NCI-H226 (cell line): ENCODE measurements around the gene ITGB2.
"Not testable (repeated sequence)": the region's sequence is repeated elsewhere in the genome, so short reads cannot be mapped to it uniquely, and the experiment has no call there.

Source experiments
- DNase-seq: peaks from one replicate; pipeline ENCODE4 v3.0.0-alpha.2; 2015

ITGB2 gene

DNA sequence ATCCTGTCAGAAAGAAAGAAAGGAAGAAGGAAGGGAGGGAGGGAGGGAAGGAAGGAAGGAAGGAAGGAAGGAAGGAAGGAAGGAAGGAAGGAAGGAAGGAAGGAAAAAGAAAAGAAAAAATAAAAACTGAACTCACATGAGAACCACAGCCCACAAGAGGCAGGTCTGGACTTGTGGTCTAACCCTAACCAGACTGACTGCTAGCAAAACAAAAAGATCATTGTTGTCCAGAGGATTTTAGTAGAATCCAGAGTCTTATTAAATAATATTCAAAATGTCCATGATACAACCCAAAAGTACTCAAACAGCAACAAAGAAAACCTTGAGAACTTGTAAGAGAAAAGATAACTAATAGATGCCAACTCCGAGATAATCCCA lies 4.7 kb upstream of the ITGB2 start:
- DNase-seq, result no peak

DNA sequence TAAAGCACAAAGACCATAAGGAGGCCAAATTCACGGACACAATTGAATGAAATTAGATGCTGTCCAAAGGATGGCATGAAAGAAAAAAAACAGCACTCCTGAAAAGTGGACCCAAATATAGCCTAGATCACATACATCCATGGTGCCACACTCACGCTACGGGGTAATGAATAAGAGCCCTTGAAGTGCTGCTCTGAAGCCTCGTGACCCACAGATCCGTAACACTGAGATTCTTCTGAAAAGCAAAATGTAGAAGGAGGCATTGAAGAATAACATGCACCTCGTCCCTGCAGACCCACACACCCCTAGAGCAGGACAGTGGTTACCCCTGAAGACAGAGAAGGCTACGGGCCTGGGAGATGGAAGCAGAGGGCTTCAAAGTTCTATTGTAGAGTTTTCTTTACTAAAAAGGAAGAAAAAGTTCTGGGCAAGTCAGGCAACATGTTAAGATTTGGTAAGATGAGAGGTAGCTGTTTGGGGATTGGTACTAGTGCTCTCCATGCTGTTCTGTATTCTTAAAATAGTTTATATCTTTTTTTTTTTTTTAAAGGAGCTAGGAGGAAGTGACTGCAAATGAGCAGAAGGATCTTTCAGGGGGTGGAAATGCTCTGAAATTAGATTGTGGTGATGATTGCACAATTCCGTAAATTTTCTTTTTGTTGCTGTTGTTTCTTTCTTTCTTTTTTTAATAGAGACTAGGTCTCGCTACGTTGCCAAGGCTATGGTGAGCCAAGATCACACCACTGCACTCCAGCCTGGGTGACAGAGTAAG lies 4.1 kb upstream of the ITGB2 start:
- DNase-seq, result peak; percentile 29

DNA sequence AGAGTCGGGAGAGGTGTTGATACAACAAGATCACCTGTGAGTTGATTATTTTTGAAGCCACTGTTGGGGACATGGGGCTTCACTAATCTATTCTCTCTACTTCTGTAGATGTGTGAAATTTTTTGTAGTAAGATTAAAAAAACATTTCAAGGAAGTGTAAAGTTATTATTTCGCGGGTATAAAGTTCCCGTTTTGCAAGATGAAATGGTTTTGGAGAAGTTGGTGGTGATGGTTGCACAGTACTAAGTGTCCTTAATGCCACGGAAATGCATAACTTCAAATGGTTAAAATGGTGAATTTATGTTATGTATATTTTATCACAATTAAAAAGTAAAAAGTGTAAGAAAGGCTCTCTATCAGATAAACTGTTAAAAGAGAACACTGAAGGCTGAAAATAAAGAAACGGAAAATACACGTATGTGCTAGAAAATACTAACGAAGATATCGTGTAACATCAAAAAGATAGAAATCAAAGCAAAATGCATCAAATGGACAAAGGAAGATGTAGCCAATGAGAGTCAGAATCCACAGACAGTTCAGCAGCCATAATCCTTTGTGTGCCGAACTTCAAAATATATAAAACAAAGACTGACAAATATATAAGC lies 2.9 kb upstream of the ITGB2 start:
- no peak for DNase-seq

DNA sequence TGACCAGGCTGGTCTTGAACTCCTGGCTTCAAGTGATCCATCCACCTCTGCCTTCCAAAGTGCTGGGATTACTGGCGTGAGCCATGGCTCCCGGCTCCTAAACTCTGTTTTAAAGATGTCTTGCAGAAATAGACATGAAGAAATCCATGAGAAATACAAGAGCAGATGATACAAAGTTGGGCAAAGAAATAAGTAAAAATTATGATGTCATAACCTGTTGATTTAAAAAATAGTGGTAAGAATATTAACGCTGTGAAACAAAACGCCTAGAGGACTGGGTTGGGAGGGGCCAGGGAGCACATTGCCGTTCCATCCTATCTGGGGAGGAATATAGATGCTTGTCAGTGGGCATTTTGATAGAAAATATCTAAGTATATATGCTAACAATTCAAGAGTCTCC lies 1.2 kb upstream of the ITGB2 start:
- DNase-seq, result no peak

DNA sequence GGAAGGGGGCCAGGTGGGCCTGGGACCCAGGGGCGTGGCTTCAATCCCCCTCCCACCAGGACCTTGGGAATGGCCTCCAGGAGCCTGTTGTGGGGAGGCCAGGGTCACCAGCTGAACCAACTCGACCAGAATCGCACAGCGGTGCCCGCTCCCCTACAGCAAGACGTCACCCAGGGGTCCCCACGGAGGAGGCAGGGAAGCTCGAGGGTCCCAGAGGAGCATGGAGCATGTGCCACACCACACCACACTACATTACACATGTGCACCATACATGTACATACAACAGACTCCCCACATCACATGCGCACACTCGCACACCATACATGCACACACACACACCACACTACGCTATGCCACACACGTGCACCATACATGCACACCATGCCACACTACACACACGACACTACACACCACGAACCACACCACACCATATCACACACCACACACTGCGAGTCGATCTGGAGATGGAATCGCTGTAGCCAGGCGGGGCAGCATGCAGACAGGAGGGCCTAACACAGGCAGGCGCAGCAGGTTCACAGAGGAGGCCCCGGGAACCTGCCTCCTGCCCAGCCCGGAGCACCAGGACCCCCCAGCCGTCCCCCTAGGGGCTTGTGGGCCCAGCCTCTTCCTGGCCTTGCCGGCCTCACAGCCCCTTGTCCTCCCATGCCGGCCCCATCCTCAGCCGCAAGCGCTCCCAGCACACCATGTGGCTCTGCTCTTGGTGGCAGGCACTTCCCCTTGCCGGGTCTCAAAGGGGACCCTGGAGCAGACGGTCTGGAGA lies 596 bp downstream of the ITGB2 start:
- DNase-seq, result no peak

DNA sequence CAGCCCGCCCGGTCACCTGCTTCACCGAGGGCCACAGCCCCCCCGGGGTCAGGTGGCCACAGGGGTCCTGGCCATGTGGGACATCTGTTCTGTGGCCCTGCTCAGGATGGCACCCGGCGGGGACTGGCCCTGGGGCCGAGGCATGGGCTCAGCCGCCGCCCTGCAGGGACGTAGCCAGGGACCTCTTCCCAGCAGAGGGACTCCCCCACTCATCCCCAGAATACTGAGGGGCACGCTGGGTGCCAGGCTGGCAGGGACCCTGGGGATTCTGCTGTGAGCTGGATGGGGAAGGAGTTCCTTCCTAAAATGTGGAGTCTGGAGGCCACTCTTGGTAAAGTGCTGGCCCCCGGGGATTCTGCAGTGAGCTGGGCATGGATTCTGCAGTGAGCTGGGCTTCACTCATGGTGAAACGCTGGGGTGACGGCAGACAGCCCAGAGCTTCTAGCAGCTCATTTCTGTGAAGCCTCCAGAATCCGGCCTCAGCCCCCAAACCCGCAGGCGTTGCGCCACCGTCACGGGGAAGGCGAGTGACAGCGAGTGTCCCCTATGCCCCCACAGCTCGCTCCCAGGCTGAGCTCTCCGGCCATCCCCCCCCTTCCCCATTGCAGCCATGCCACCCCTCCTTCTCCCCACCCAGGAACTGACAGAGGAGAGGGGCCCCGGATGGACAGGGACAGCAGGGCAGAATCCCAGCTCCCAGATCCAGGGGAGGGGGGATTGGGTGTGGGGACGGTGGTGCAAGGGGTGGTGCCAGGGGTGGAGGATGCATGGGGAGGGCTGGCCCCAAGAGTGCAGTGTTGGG lies 1.4 kb downstream of the ITGB2 start:
- no peak for DNase-seq

DNA sequence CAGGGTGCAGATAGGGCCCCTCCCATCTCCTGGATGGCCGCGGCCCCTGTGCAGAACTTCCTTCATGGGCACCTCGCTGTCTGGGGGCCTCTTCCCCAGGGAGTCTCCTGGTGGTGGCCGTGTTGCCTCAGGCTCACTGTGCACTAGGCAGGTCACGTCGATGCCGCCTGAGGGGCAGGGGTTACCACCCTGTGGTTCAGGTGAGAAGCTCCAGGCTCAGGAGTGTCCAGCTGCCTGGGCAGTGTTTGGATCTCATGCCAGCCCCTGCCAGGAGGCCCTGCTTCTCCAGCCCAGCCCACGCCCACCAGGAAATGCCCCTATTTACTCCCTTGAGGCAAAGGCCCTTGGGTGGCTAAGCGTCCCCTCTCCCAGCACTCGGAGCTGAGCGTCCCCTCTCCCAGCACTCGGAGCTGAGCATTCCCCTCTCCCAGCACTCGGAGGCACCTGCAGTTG lies 2.1 kb downstream of the ITGB2 start:
- DNase-seq, result no peak

DNA sequence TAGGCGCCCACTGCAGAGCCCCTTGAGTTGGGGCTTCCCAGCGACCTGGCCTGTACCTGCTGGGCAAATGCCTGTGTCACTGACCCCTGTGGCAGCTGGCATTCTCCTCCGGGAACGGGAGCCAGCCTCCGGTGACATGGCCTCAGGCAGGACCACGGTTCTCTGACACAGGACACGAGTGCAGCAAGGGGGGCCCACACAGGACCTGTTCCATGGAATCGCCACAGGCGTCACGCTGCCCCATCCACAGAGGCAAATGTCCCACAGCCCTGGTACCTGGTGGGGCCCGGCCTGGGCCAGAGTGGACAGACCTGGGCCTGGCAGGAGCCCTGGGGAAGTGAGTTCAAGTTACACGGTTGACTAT lies 2.6 kb downstream of the ITGB2 start:
- DNase-seq, result no peak

DNA sequence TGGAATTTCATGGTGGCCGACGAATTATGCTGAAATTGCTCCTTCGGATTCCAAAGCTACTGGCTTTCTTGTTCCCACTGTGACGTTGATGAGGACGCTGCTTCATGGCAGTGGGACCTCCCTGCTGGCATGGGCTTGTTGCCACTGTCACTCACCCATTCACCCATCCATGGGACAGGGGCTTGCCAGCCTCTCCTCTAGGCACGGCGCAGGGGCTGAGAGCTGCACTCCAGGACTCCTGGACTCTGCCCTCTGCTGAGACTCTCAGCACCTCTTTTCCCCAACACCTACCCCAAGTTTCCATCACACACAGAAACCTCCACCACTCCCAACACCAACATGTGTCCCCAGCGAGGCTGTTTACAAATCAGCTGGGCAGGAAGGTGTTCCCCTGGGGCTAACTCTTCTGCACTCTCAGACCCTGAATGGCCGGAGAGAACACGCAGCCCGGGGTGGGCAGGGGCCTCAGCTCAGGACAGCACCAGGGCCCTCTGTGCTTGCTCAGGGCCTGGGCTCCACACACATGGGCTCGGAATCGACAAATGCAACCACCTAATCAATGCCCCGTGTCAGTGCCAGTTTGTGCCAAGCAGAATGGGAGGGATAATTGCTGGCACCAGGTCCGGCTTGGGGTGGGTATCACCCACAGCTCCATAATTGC lies 3.1 kb downstream of the ITGB2 start:
- DNase-seq, result no peak

DNA sequence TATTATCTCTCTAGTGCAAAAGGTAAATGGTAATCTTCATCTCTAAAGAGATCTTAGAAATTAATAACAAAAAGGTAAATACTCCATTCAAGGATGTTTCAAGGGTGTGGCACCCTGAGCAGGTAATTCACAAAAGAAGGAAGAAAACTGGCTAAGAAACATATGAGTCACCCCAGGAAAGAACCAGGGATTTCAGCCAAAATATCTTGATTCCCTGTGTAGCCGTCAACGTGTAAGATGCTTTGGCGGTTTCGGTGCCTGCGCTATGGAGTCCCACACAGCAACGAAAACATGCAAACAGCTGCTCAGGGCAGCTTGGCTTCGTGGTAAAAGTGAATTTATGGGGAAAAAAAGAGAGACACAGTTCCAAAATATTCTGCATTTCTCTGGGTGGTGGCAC lies 3.7 kb downstream of the ITGB2 start:
- peak; percentile 72 for DNase-seq

DNA sequence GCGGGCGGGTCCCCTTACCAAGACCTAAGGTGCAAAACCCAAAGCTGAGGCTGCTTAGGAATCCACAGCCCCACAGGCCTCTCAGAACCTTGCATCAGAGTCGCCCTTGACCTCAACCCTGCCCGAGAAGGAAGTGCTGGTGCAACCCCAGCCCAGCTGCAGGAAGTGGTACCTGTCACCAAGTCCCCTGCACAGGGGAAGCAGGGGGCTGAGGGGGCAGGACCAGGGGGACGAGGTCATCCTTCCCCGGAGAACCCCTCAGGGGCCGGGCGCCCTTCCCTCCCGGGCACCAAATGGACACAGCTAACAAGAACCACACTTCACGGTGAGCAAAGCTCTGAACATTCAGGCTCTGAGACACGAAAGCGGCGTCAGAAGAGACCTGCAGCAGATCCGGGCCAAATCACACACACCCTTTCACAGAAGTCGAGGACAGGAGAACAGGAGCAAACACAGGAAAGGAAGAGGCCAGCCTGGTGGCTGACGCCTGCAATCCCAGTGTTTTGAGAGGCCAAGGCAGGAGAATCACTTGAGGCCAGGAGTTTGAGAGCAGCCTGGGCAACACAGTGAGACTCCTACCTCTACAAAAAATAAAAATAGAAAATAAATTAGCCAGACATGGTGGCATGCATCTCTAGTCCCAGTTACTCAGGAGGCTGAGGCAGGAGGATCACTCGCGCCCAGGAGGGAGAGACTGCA lies 6.4 kb downstream of the ITGB2 start:
- no peak for DNase-seq

DNA sequence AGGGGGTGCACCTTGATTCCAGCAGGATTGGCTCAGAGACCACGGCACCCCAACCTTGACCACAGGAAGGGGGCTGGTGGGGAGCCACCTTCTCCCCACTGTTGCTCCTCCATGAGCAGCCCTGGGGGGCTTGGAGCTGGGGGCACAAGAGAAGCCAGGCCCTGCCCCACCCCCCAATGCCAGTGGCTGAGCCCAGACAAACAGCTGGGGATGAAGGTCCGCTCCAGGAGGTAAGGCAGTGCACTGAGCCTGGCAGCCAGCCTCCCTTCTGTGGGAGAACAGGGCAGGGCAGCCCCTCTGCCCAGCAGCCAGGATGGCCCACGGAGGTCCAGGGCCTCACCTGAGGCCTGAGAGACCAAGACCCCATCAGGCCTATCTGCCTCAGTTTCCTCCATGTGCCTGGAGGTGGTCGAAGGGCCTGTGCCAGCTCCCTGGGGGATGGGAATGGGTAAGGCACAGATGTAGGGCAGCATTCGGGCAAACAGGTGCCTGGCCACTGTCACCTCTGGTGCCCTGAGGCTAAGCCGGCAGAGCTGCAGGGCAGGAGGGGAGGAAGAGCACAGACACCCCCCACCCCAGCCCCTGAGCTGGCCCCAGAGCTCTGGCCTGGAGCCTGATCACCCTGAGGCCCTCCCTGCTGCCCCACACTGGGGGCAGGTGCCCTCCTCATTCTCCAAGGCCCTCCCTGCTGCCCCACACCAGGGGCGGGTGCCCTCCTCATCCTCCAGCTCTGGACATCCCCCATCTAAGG lies 7.1 kb downstream of the ITGB2 start:
- DNase-seq, result no peak

DNA sequence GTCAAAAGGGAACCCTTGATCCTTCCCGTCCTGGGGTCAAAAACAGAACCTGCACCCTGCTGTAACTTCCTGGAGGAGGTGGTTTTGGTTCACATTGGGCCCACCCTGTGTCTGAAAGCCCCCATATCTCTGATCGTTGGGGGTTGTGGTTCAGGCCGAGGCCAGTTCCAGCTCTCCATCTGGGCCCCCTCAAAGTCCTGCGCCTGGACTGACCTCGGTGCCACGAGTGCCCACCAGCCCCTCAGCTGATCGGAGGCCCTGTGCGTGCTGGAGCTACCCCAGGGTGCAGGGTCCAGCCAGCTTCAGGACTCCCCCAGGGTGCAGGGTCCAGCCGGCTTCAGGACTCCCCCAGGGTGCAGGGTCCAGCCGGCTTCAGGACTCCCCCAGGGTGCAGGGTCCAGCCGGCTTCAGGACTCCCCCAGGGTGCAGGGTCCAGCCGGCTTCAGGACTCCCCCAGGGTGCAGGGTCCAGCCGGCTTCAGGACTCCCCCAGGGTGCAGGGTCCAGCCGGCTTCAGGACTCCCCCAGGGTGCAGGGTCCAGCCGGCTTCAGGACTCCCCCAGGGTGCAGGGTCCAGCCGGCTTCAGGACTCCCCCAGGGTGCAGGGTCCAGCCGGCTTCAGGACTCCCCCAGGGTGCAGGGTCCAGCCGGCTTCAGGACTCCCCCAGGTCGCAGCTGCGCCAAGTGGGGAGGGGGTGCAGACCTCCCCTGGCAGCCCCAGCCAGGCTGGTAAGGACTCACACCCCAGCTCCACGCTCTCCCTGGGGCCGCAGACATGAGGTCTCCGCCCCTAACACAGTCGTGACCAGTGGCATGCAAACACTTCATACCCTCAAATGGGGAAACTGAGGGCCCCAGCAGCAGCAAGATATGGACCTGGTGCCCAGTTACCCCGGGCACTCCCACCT lies 7.9 kb downstream of the ITGB2 start:
- not testable (repeated sequence) for DNase-seq

DNA sequence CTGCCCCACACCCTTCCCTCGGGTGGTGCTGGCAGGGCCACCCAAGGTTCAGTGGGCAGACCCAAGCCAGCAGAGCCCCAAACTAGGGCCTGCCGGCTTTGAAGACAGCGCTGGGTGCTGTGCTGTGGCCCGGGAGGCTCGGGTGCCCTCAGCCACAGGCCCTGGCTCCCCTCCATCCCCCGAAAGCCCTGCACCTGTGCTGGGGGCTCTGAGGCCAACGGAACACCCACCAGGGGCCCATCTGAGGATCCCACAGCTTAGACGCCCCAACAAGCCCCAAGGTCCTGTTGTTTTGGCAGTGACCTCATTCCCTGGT lies 8.6 kb downstream of the ITGB2 start:
- DNase-seq, result no peak

DNA sequence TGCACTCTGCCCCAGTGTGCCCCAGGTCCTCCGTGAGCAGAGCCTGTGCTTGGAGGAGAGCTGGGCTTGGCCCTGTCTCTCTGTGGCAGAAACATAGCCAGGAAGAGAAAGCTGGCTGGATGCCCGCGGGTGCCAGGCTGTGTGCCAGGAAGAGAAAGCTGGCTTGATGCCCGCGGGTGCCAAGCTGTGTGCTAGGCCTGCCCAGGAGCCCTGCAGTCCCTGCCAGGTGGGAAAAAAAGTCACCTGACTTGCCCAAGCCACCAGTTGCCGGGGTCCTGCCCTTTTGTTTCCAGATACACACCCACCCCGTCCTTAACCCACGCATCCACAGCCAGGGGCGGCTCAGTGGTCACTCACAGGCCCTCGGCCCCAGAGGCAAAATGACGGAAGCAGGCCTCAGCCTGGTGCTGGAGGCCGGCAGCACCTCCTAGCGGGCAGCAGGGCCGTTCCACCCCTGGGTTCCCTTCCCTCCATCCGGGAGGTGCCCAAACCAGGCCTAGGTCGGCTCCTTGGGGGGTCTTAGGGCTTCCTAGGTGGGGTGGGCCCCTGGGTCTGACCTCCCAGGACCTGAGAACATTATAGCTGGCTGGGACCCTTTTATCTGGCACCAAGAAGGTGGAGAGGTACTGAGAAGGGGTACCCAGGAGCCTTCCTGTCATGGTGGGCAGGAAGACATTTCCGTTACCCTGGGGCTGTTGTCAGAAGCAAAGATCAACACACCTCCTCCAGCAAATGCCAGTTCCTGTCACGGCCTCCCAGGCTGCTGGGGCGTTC lies 9.1 kb downstream of the ITGB2 start:
- peak; percentile 40 for DNase-seq

DNA sequence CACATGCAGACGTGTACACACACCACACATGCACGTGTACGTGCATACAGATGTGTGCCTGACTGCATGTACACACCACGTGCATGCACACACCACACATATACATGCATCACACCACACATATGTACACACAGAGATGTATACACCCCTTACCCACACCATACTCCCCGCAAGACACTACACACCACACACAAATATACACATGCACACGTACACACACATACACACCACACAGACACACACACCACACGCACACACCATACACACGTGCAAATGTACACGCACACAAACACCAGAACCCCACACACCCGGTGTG lies 9.7 kb downstream of the ITGB2 start:
- DNase-seq, result no peak

DNA sequence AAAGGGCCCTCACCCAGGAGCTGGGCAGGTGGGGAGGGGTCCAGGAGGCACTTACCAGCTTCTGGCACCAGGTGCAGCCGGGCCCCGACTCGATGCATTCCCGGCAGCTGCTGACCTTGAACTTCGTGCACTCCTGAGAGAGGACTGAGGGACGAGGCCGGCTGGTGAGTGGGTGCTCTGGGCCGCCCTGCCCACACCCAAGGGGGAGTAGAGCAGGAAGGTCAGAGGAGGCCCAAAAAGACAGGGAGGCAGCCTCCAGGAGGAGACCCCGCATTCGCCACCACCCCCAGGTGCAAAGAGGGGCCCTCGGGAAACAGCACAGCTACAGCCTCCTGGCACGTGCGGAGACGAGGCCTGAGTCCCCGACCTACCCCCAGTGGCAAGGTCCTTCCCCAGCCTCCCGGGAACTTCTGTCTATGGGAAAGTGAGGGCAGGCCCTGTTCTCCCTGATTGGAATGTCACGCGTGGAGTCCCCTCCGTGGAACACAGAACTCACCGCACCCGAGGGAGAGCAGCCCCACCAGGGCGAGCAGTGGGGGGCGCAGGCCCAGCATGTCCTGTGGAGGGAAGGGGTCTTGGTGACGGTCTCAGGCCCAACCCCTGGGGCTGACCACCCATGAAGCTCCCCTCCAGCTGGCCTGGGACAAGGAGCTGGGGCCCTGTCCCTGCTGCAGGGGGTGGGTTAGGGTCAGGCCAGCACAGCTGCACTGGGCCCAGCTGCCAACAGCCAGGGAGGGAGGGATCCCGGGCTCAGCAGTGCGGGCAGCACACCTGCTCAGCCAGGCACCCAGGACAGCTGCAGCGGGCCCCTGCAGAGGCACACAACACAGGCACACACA lies 10.3 kb downstream of the ITGB2 start:
- no peak for DNase-seq

DNA sequence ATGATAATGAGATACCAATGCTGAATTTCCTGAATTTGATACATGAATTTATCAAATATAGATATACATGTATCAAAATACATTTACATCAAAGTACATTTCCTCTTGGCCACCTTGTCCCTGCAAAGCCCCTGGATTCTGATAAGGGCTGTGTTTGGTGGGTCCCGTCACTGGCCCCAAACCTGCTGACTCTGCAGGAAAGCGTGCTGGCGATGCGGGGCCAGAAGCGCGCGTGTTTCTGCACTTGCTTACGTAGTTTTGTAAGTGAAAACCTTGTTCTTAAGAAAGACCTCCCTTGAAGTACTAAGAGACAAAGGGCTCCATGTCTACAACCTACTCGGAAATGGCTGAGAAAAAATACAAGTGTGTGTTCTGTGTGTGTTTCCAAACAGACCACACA lies 11.0 kb downstream of the ITGB2 start:
- no peak for DNase-seq

DNA sequence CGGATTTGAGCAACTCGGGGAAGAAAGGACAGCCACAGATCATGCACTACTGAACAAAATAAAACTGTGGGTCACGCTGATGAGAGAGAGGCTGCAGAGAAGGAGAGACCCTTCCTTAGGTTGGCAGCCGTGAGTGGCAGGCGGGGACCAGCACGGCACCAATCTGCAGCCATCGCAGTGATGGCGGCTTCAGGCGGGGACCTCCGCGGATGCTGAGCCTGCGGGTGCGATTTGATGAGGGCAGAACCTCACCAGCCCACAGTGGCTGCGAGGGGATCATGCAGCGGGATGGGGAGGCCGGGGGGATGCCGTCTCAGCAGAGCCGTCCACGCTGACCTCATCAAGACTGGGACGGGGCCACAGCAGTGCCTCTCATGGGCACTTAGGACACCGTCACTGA lies 11.8 kb downstream of the ITGB2 start:
- DNase-seq, result no peak
